MM.1S (cell line): ENCODE measurements around the gene ACTL7A.
"Not testable (repeated sequence)": the region's sequence is repeated elsewhere in the genome, so short reads cannot be mapped to it uniquely, and the experiment has no call there.

Experiments
- CTCF ChIP-seq: fragments of 300-600 bp; sonication (generic); IDR thresholded peaks from 2 replicates; pipeline ENCODE4 v1.5.1; 2016; ENCODE audit warnings: antibody characterized with exemption, low read length, mixed read lengths
- EZH2 ChIP-seq: fragments of 300-600 bp; sonication (generic); optimal IDR thresholded peaks from 2 replicates; pipeline ENCODE3; 2017; ENCODE audit warnings: low read depth, mild to moderate bottlenecking, antibody characterized with exemption, low read length, mixed read lengths
- EZH2phosphoT487 ChIP-seq: fragments of 300-600 bp; sonication (generic); IDR thresholded peaks from 2 replicates; pipeline ENCODE4 v1.6.1; 2018; ENCODE audit warnings: antibody characterized with exemption, low read length

- TF ChIP-seq CTCF, EZH2phosphoT487, EZH2: not testable (repeated sequence)
Observed at GRCh38 chr9:108886594-108887271, 24.7 kb downstream of the ACTL7A start.
